ENCODE measurements around the gene RRAS.

Gene RRAS

GRCh38 chr19:49614096-49614833 is 25.7 kb downstream of the RRAS start:
- no peaks in the 10 kb centered on the region; the same call in 1 of the 2 replicates for H3K4me1 ChIP-seq (ENCODE audit: insufficient read depth, low read length)
- no peak overlapping the region for H3K9ac ChIP-seq (ENCODE audit: low read depth, low read length)
- no peaks in the 10 kb centered on the region for H3K9me3 ChIP-seq (ENCODE audit: control insufficient read depth, insufficient read depth, low read length)
- peaks cover 17% of the 10 kb centered on the region for H3K36me3 ChIP-seq (ENCODE audit: insufficient read depth, low read length)

- H3K36me3 ChIP-seq (ENCODE audit: insufficient read depth, low read length): peaks cover 17% of the 10 kb centered on the region
- H3K9me3 ChIP-seq (ENCODE audit: control insufficient read depth, insufficient read depth, low read length): no peaks in the 10 kb centered on the region
- no peaks in the 10 kb centered on the region; the same call in 1 of the 2 replicates for H3K4me1 ChIP-seq (ENCODE audit: insufficient read depth, low read length)
- no peak overlapping the region for H3K9ac ChIP-seq (ENCODE audit: low read depth, low read length)
These were observed 26.6 kb downstream of the RRAS start for GRCh38 chr19:49613374-49613773.

- Histone ChIP-seq H3K4me1 (ENCODE audit: insufficient read depth, low read length) (no peaks in the 10 kb centered on the region; the same call in 1 of the 2 replicates), H3K36me3 (ENCODE audit: insufficient read depth, low read length) (peaks cover 5% of the 10 kb centered on the region), H3K9me3 (ENCODE audit: control insufficient read depth, insufficient read depth, low read length) (no peaks in the 10 kb centered on the region), H3K9ac (ENCODE audit: low read depth, low read length) (no peak overlapping the region)
These were observed 30.3 kb downstream of the RRAS start for GRCh38 chr19:49609499-49610092.

- H3K36me3 ChIP-seq (ENCODE audit: insufficient read depth, low read length): peaks cover 13% of the 10 kb centered on the region
- no peak overlapping the region for H3K9ac ChIP-seq (ENCODE audit: low read depth, low read length)
- no peaks in the 10 kb centered on the region for H3K9me3 ChIP-seq (ENCODE audit: control insufficient read depth, insufficient read depth, low read length)
- no peaks in the 10 kb centered on the region for H3K4me1 ChIP-seq (ENCODE audit: insufficient read depth, low read length)
These were observed 34.3 kb downstream of the RRAS start for GRCh38 chr19:49605605-49606004.

- no peaks in the 10 kb centered on the region for H3K9me3 ChIP-seq (ENCODE audit: control insufficient read depth, insufficient read depth, low read length)
- peaks cover 24% of the 10 kb centered on the region for H3K36me3 ChIP-seq (ENCODE audit: insufficient read depth, low read length)
- H3K4me1 ChIP-seq (ENCODE audit: insufficient read depth, low read length): no peaks in the 10 kb centered on the region
- H3K9ac ChIP-seq (ENCODE audit: low read depth, low read length): no peak overlapping the region
These were observed 37.1 kb downstream of the RRAS start for GRCh38 chr19:49602806-49603205.

GRCh38 chr19:49601482-49602038 is 38.4 kb downstream of the RRAS start:
- no peaks in the 10 kb centered on the region for H3K4me1 ChIP-seq (ENCODE audit: insufficient read depth, low read length)
- peaks cover 24% of the 10 kb centered on the region for H3K36me3 ChIP-seq (ENCODE audit: insufficient read depth, low read length)
- H3K9me3 ChIP-seq (ENCODE audit: control insufficient read depth, insufficient read depth, low read length): no peaks in the 10 kb centered on the region
- no peak overlapping the region for H3K9ac ChIP-seq (ENCODE audit: low read depth, low read length)

- no peaks in the 10 kb centered on the region for H3K4me1 ChIP-seq (ENCODE audit: insufficient read depth, low read length)
- no peak overlapping the region for H3K9ac ChIP-seq (ENCODE audit: low read depth, low read length)
- peaks cover 24% of the 10 kb centered on the region for H3K36me3 ChIP-seq (ENCODE audit: insufficient read depth, low read length)
- no peaks in the 10 kb centered on the region for H3K9me3 ChIP-seq (ENCODE audit: control insufficient read depth, insufficient read depth, low read length)
These were observed 40.3 kb downstream of the RRAS start for GRCh38 chr19:49599378-49600295.

GRCh38 chr19:49597703-49597974 is 42.3 kb downstream of the RRAS start:
- H3K9me3 ChIP-seq (ENCODE audit: control insufficient read depth, insufficient read depth, low read length): no peaks in the 10 kb centered on the region
- peaks cover 21% of the 10 kb centered on the region for H3K36me3 ChIP-seq (ENCODE audit: insufficient read depth, low read length)
- peaks cover 4% of the 10 kb centered on the region; the same call in 1 of the 2 replicates for H3K4me1 ChIP-seq (ENCODE audit: insufficient read depth, low read length)
- H3K9ac ChIP-seq (ENCODE audit: low read depth, low read length): no peak overlapping the region

- no peaks in the 10 kb centered on the region for H3K9me3 ChIP-seq (ENCODE audit: control insufficient read depth, insufficient read depth, low read length)
- H3K36me3 ChIP-seq (ENCODE audit: insufficient read depth, low read length): peaks cover 17% of the 10 kb centered on the region
- no peak overlapping the region for H3K9ac ChIP-seq (ENCODE audit: low read depth, low read length)
- peaks cover 4% of the 10 kb centered on the region; the same call in 1 of the 2 replicates for H3K4me1 ChIP-seq (ENCODE audit: insufficient read depth, low read length)
These were observed 42.8 kb downstream of the RRAS start for GRCh38 chr19:49596954-49597702.

- H3K9ac ChIP-seq (ENCODE audit: low read depth, low read length): no peak overlapping the region
- H3K36me3 ChIP-seq (ENCODE audit: insufficient read depth, low read length): peaks cover 14% of the 10 kb centered on the region
- peaks cover 4% of the 10 kb centered on the region; the same call in 1 of the 2 replicates for H3K4me1 ChIP-seq (ENCODE audit: insufficient read depth, low read length)
- no peaks in the 10 kb centered on the region for H3K9me3 ChIP-seq (ENCODE audit: control insufficient read depth, insufficient read depth, low read length)
These were observed 43.5 kb downstream of the RRAS start for GRCh38 chr19:49596407-49596806.

GRCh38 chr19:49595819-49596404 is 44.0 kb downstream of the RRAS start:
- Histone ChIP-seq H3K4me1 (ENCODE audit: insufficient read depth, low read length) (peaks cover 4% of the 10 kb centered on the region; the same call in 1 of the 2 replicates), H3K9me3 (ENCODE audit: control insufficient read depth, insufficient read depth, low read length) (no peaks in the 10 kb centered on the region), H3K9ac (ENCODE audit: low read depth, low read length) (no peak overlapping the region), H3K36me3 (ENCODE audit: insufficient read depth, low read length) (peaks cover 14% of the 10 kb centered on the region)

GRCh38 chr19:49594993-49595818 is 44.7 kb downstream of the RRAS start:
- no peaks in the 10 kb centered on the region for H3K9me3 ChIP-seq (ENCODE audit: control insufficient read depth, insufficient read depth, low read length)
- no peak overlapping the region for H3K9ac ChIP-seq (ENCODE audit: low read depth, low read length)
- peaks cover 4% of the 10 kb centered on the region; the same call in 1 of the 2 replicates for H3K4me1 ChIP-seq (ENCODE audit: insufficient read depth, low read length)
- peaks cover 13% of the 10 kb centered on the region for H3K36me3 ChIP-seq (ENCODE audit: insufficient read depth, low read length)

All from ES-I3 (cell line).